Endothelial cell of umbilical vein (primary cell): ENCODE results near the gene KAT7. TPM values are rescaled to one million over a fixed set of nuclear protein-coding genes. Genes with fewer than 3 reads are reported as not detected.

Experiments
- BruUV-seq: library from RNA; stranded (reverse); fragments of 400-500 nt; replicated peaks from 2 replicates; lab custom pipeline; 2021; lab: Mats Ljungman, UMichigan
- CTCF ChIA-PET: fragments of 300-600, 350-600 bp; sonication (Branson Sonifier 250); formaldehyde crosslinking; loops from one replicate; lab custom pipeline; 2021; ENCODE audit warnings: antibody characterized with exemption, inconsistent platforms; lab: Charles Lee
- POLR2A ChIA-PET: fragments of 300-600, 350-600 bp; sonication (Branson Sonifier 250); formaldehyde crosslinking; loops from one replicate; lab custom pipeline; 2021; ENCODE audit warnings: antibody characterized with exemption, inconsistent platforms; lab: Charles Lee
- DNase-seq: peaks from one replicate; pipeline ENCODE4 v3.0.0-alpha.2; 2011; ENCODE audit warnings: low read depth, low spot score
- FAIRE-seq: peaks from 2 replicates; lab custom pipeline; 2011; peaks lifted over from hg19 to GRCh38; lab: Jason Lieb, UNC
- H2AFZ ChIP-seq: 2 replicates; pipeline ENCODE4 v1.6.0; 2012; ENCODE audit warnings: low read depth, low read length, control low read depth, inconsistent platforms
- H3K27ac ChIP-seq: 2 replicates; pipeline ENCODE4 v1.5.1; 2011; ENCODE audit warnings: low read depth, mild to moderate bottlenecking, control low read depth, low read length, moderate library complexity; ENCODE audit not compliant: insufficient read depth
- H3K27me3 ChIP-seq, 2 experiments: 2 replicates each; pipeline versions ENCODE4 v1.6.0 to v1.6.1; 2011; ENCODE audit warnings: low read length in 2 of 2, mixed read lengths in 1 of 2; ENCODE audit not compliant: control insufficient read depth in 2 of 2, insufficient read depth in 2 of 2
- H3K36me3 ChIP-seq, 2 experiments: 2 replicates in 1 of 2; 3 replicates in 1 of 2; pipeline ENCODE4 v1.5.1; 2011; ENCODE audit warnings: low read length in 2 of 2, mild to moderate bottlenecking in 1 of 2, moderate library complexity in 1 of 2; ENCODE audit not compliant: control insufficient read depth in 2 of 2, insufficient read depth in 2 of 2; ENCODE audit errors: extremely low read depth in 1 of 2
- H3K4me1 ChIP-seq: 3 replicates; pipeline ENCODE4 v1.5.1; 2011; ENCODE audit warnings: mild to moderate bottlenecking, low read length; ENCODE audit not compliant: control insufficient read depth, insufficient read depth; ENCODE audit errors: extremely low read depth
- H3K4me2 ChIP-seq: 2 replicates; pipeline ENCODE4 v1.6.1; 2011; ENCODE audit warnings: low read length, control low read depth, mixed read lengths; ENCODE audit not compliant: insufficient read depth
- H3K4me3 ChIP-seq, 3 experiments: fragments of 200-600 bp in 1 of 3; sonication (generic), shearing (Covaris generic) in 1 of 3; replicated peaks in 1 of 3; 2 replicates each; pipeline ENCODE4 v1.5.1; 2011 to 2016; ENCODE audit warnings: control low read depth in 3 of 3, low read length in 3 of 3, mild to moderate bottlenecking in 2 of 3, inconsistent platforms in 1 of 3, low read depth in 1 of 3, moderate library complexity in 1 of 3; ENCODE audit not compliant: insufficient read depth in 1 of 3
- H3K79me2 ChIP-seq: 2 replicates; pipeline ENCODE4 v1.6.0; 2012; ENCODE audit warnings: low read length, inconsistent platforms; ENCODE audit not compliant: control insufficient read depth, insufficient read depth
- H3K9ac ChIP-seq: replicated peaks from 2 replicates; pipeline ENCODE3; 2011; ENCODE audit warnings: low read length, control low read depth; ENCODE audit not compliant: insufficient read depth; ENCODE audit errors: extremely low read depth
- H3K9me1 ChIP-seq: replicated peaks from 3 replicates; pipeline ENCODE4 v1.6.0; 2011; ENCODE audit warnings: mild to moderate bottlenecking, low read length; ENCODE audit not compliant: control insufficient read depth, insufficient read depth; ENCODE audit errors: extremely low read depth
- H3K9me3 ChIP-seq: replicated peaks from 2 replicates; pipeline ENCODE4 v1.5.1; 2012; ENCODE audit warnings: low read length, inconsistent platforms; ENCODE audit not compliant: control insufficient read depth, insufficient read depth
- H4K20me1 ChIP-seq: replicated peaks from 2 replicates; pipeline ENCODE3; 2011; ENCODE audit warnings: mild to moderate bottlenecking, low read length; ENCODE audit not compliant: control insufficient read depth, insufficient read depth; ENCODE audit errors: extremely low read depth
- EZH2 ChIP-seq: IDR thresholded peaks from 2 replicates; pipeline ENCODE4 v1.6.1; 2012; ENCODE audit warnings: borderline replicate concordance, low read depth, mild to moderate bottlenecking, moderate library complexity, low read length, inconsistent platforms; ENCODE audit not compliant: severe bottlenecking
- FOS ChIP-seq: IDR thresholded peaks from 2 replicates; pipeline ENCODE4 v1.6.1; 2011; ENCODE audit warnings: mild to moderate bottlenecking, low read length, moderate library complexity, borderline replicate concordance; ENCODE audit not compliant: insufficient read depth
- GATA2 ChIP-seq: IDR thresholded peaks from 2 replicates; pipeline ENCODE4 v1.7.0; 2011; ENCODE audit warnings: low read depth, mild to moderate bottlenecking, moderate library complexity, mixed read lengths, low read length; ENCODE audit not compliant: insufficient read length, insufficient read depth
- JUN ChIP-seq: IDR thresholded peaks from 2 replicates; pipeline ENCODE4 v1.6.1; 2011; ENCODE audit warnings: borderline replicate concordance, low read depth; ENCODE audit not compliant: insufficient read length, insufficient read depth
- MAX ChIP-seq: IDR thresholded peaks from 2 replicates; pipeline ENCODE4 v1.6.1; 2011; ENCODE audit not compliant: insufficient read depth, insufficient read length
- MYC ChIP-seq: IDR thresholded peaks from one replicate; pipeline ENCODE4 v1.6.1; 2011; ENCODE audit warnings: mild to moderate bottlenecking, low read depth, low read length
- POLR2A ChIP-seq: IDR thresholded peaks from 2 replicates; pipeline ENCODE4 v1.6.1; 2012; ENCODE audit warnings: low read depth, mild to moderate bottlenecking, control low read depth, low read length
- POLR2AphosphoS5 ChIP-seq: IDR thresholded peaks from 2 replicates; pipeline ENCODE4 v1.6.1; 2012; ENCODE audit warnings: low read depth, mild to moderate bottlenecking, control low read depth, low read length, moderate library complexity; ENCODE audit not compliant: insufficient read depth
- dilution Hi-C: fragments of 300-500 bp; cut with MboI; formaldehyde crosslinking; loops from one replicate; pipeline ENCODE4 v1.15.0; 2019; ENCODE audit warnings: low sequenced_read_pairs; ENCODE audit not compliant: extremely low pct_ligation_motif_present
- intact Hi-C: fragments of 100-400 bp; cut with micrococcal nuclease; formaldehyde crosslinking; loops from one replicate; pipeline ENCODE4 v1.10.0; 2022
- polyA plus RNA-seq, 4 experiments: library from polyadenylated mRNA; depleted of rRNA in 3 of 4; stranded (reverse) in 3 of 4; unstranded in 1 of 4; fragments of >200 nt; gene quantifications; 2 replicates each; pipeline versions ENCODE4 v1.2.1 to v1.2.3, GENCODE V29; 2011 to 2012; ENCODE audit warnings: missing spikeins in 1 of 4
- total RNA-seq: library from RNA; stranded (reverse); gene quantifications from 2 replicates; pipeline ENCODE4 v1.2.3, GENCODE V29; 2021
- TF ChIP-seq, protein P1 (sequence below), 2 donors: IDR thresholded peaks; 1 replicate in 1 of 2; 2 replicates in 1 of 2; pipeline ENCODE4 v1.5.1; 2011; ENCODE audit warnings: low read length in 2 of 2, mild to moderate bottlenecking in 2 of 2, moderate library complexity in 2 of 2, control low read depth in 1 of 2, inconsistent platforms in 1 of 2, low read depth in 1 of 2; ENCODE audit not compliant: insufficient read depth in 1 of 2; ENCODE audit errors: extremely low read depth in 1 of 2

The KAT7 gene
- total and polyA plus RNA-seq, 2 donors (not counting 3 experiments of a cell fraction or from before 2014, with no cell fraction given) = 44.5 to 66.2 TPM

DNA sequence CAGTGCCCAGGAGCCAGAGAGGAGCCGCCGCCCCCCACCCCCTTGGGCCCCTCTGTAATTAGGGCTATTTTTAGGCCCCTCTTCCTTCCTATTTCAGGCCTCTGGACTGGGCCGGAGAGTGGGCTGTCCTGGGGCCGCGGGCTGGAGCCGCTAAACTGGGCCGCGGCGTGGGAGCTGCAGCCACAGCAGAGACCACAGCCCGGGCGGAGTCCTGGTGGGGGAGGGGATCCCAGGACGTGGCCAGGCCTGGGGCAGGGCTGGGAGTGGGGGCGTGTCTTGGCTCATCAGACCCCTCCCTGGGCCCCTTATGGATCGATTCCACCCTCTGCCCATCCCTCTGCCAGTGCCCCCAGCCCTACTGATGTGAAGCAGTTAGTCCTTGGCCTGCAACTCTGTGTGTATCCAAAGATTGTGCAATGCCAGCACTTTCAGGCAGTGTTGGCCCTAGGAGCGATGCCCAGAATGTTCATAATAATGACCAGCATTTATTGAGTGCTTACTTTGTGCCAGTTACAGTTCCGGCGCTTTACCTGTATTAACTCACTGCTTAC, 74.4 kb downstream of the KAT7 start:
- Histone ChIP-seq H2AFZ (no peak overlapping the region), H4K20me1 (no peaks in the 10 kb centered on the region), H3K4me3 (no peak overlapping the region), H3K9ac (no peak overlapping the region), H3K9me3 (no peaks in the 10 kb centered on the region), H3K79me2 (no peaks in the 10 kb centered on the region), H3K27ac (no peak overlapping the region), H3K4me1 (no peaks in the 10 kb centered on the region), H3K27me3 (peaks cover 3 to 4% of the 10 kb centered on the region in 2 experiments), H3K9me1 (no peaks in the 10 kb centered on the region), H3K4me2 (no peak overlapping the region), H3K36me3 (no peaks in the 10 kb centered on the region)
- TF ChIP-seq GATA2 = no peak
- no peak for TF ChIP-seq POLR2A
- TF ChIP-seq MYC = no peak
- TF ChIP-seq, protein P1, sequence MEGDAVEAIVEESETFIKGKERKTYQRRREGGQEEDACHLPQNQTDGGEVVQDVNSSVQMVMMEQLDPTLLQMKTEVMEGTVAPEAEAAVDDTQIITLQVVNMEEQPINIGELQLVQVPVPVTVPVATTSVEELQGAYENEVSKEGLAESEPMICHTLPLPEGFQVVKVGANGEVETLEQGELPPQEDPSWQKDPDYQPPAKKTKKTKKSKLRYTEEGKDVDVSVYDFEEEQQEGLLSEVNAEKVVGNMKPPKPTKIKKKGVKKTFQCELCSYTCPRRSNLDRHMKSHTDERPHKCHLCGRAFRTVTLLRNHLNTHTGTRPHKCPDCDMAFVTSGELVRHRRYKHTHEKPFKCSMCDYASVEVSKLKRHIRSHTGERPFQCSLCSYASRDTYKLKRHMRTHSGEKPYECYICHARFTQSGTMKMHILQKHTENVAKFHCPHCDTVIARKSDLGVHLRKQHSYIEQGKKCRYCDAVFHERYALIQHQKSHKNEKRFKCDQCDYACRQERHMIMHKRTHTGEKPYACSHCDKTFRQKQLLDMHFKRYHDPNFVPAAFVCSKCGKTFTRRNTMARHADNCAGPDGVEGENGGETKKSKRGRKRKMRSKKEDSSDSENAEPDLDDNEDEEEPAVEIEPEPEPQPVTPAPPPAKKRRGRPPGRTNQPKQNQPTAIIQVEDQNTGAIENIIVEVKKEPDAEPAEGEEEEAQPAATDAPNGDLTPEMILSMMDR (IDR thresholded peaks at IDR 0.05; ENCODE audit: extremely low read depth in 1 of 2, insufficient read depth in 1 of 2, low read depth in 1 of 2, low read length in 2 of 2) = no peak
- no peak for TF ChIP-seq POLR2AphosphoS5
- no peak for TF ChIP-seq JUN
- no peak for TF ChIP-seq EZH2
- TF ChIP-seq MAX = no peak
- no peak for TF ChIP-seq FOS
- FAIRE-seq (no peak), DNase-seq (no peak)
- ChIA-PET CTCF (interaction anchor here (1.1 to 26.9 kb wide), 4 partner anchors 11 to 135 kb away, joined by 3 to 590 read pairs (median 12); partner anchors contain the start of gene DLX3), POLR2A (no interaction called here)
- no TSS peak for BruUV-seq
- intact Hi-C loops = loop anchor here (5.0 kb wide), 1 partner anchor 89 kb away; no protein-coding TSS in a partner anchor
- dilution Hi-C loops = no loop called here
